KG1 (cell line): ENCODE results near the gene SAMD4A.
A peak's percentile ranks its signal among the peaks of the same experiment; 100 is the strongest.

Experiments used
- DNase-seq: peaks from one replicate; lab custom pipeline; 2025; lab: John Stamatoyannopoulos, UW

SAMD4A gene

DNA sequence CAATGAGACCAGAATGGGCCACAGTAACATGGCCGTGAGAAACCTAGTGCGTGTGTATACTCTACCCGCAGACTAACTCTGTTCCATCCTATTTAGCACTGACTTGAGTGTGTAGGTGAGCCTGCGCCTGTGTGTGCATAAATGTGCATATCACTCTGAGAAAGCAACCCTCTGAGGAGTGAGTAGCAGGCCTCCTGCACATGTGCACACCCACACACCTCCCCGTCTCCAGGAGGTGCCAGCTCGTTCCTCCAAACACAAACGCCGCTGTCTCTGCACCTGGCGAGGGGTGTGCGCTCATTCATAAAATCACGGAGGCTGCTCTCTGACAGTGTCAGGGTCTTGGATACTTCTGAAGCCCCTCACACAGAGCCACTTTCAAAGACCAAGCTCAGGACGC, 196.8 kb downstream of the SAMD4A start:
- no peak for DNase-seq

- DNase-seq: no peak
These were observed 199.6 kb downstream of the SAMD4A start for GRCh38 chr14:54766276-54767138.

GRCh38 chr14:54767139-54767431, 200.2 kb downstream of the SAMD4A start:
- DNase-seq: no peak

DNA sequence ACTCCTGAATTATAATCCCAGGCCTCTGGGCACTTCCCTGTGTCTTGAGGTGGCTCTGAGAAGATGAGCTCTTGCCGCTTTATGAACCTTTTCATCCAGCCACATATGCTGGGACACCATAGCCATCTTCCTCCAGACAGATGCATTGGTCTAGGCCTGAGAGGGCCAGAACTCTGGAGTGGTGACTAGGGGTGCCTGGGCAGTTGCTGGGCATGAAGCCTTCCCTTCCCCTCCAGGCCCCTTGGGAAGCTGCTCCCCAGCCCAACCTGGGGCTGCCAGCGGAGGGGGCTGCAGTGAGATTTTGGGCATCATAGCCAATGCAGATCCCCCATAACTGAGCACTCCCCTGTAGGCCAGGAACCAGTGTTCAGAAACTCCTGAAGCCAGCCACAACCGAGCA, 200.5 kb downstream of the SAMD4A start:
- no peak for DNase-seq

DNA sequence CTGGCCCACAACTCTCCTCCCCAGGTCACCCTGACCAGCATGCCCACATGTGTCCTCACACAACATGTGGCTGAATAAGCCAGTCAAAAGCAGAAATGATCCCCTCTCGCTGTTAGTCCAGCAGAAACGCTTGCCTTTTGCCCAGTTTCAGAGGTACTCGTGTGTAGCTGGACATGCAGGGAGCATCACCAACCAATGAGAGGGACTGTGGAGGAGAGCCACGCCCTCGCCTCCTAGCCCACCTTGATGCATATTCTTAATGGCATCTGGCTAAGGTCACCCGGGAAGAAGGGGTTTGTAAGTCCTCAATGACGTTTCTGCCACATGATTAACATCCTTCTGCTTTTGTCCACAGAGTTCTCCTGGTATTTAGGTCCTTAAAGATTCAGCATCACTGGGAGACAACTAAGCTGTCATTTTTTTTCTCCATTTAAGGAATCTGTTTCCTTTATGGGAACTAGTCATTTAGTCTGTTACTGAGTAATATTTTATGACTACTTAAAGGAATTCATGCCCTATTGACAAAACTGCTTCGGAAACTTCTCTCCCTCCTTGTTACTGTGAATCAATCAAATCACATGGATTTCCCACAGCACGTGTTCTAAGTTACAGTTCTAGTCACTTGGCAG, 201.7 kb downstream of the SAMD4A start:
- no peak for DNase-seq

- no peak for DNase-seq
These were observed 203.3 kb downstream of the SAMD4A start for GRCh38 chr14:54769951-54770863.

GRCh38 chr14:54771411-54772027, 204.6 kb downstream of the SAMD4A start:
- DNase-seq: no peak

DNA sequence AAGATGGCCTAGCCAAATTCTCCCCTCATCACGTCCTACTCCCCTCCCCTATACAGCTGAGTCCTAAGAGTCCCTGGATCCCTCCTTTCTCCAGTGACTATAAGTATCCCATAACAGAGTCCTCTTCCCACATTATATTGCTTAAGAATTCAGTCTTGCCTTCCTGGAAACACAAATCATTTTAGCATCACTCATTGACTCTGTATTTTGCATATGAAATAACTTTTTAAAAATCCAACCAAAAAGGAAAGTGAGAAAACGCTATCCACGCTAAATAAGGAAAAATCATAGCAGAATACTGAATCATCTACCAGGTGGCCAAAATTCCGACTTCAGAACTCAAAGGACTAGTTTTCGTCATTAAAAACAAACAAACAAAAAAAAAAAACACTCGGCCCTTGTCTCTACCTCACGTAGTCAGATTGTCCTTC, 205.5 kb downstream of the SAMD4A start:
- no peak for DNase-seq

GRCh38 chr14:54773171-54774006, 206.5 kb downstream of the SAMD4A start:
- DNase-seq: peak; percentile 41

DNA sequence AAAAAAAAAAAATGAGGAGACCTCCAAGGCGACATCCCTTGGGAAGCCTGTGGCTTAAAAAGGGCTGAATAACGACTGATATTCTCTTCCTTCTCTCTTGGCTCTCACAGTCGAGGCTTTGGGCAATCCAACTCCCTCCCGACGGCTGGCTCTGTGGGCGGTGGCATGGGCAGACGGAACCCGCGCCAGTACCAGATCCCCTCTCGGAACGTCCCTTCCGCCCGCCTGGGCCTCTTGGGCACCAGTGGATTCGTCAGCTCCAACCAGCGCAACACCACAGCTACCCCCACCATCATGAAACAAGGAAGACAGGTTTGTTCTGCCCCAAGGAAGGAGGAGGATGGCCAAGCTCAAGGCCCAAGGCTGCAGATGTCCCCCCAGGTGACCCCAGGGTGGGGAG, 207.9 kb downstream of the SAMD4A start:
- DNase-seq: no peak

DNA sequence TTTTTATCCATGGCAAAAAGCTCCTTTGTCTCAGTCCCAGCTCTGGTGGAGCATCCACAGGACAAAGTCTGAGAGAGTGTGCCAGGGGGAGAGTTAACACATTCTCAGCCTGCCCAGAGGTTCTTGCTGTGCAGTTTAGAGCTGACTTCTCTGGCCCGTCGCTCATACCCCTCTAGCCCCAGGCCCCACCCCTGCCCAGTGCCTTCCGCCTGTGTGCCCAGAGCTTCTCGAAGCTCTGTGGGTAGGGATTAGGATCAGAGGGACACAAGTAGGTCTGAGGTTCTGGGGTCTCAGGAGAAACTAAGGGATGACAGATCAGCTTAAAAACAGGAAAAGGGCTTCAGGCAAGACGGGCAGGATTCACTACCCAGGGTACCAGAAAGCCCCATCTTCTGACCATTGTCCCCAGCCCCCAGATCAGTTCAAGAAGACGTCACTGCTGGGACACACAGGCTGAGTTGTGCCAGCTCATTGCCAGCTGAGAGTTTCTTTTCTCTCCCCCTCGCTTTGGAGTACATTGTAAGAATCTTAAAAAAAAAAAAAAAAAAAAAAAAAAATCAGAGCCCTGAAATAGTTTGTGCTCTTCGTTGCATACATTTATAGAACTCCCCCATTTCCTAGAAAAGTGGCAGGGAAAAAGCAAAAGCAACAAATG, 208.7 kb downstream of the SAMD4A start:
- no peak for DNase-seq

DNA sequence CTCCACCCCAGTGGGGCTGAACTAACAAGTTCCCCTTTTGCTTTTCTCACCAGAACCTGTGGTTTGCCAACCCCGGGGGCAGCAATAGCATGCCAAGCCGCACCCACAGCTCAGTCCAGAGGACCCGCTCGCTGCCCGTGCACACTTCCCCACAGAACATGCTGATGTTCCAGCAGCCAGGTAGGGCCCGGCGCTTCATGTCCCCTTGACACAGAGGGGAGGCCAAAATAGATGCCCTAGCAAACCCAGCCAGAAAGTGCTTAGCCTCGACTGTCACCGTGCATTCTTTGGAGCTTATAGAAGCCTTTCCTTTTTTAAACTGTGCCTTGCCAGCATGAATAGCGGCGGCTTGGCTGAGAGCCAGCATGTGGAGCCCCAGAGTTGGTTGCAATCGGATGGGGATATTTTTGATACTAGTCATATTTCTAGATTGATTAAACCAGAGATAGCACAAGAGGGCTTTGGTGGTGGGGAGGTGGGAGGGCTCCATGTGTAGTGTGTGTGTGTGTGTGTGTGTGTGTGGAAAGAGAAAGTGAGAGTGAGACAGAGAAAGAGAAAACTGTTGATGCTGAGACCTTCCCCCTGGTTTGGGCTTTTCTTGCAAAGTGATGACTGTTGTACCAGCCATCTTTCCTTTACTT, 209.6 kb downstream of the SAMD4A start:
- peak; percentile 75 for DNase-seq

DNA sequence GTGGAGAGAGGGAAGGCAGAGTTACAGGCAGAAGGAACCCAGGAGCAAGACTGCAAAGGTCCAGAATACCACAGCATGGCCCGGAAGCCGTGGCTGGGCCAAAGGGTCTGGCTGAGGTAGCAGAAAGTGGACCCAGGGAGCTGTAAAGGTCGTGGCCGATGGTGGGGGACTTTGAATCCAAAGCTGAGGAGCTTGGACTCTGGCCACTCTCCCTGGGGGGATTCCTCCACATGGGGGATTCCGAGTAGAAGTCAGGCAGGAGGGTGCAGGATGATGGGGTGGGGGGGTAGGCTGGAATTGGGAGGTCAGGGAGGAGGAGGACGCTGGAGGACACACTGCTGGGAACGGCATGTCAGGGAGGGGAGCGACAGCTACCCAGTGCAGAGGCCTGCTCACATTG, 210.5 kb downstream of the SAMD4A start:
- no peak for DNase-seq

DNA sequence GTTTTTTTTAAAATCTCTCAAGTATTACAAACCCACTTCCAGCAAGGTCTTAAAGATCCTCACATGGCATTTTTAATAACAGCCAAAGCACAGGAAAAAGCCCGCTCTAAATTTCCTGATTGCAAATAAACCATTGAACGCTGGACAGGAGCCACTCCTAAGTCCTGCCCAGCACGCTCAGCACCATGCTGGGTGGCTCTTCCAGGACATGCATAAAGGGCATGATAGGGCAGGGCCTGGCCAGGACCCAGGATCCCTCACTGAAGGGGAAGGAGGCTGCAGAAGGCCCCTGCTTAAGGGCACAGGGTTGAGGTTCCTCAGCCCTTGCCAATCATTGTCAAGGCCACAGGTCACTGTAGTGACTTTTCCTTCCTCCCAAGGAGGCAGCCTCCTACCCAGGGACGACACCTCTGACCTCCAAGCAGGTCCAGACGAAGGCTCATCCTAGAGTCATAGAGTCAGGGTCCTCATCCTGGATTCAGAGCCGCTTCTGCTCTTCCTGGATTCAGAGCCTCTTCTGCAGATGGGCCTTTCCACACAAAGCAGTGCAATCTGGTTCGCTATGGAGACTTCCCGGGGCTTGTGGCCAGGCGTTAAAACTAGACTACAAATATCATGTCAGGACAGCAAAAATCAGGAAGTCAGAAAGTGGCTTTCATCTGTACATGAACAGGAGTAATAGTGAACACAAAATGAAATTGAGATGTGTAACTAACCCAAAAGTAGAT, 211.9 kb downstream of the SAMD4A start:
- DNase-seq: no peak

GRCh38 chr14:54781080-54781479, 214.2 kb downstream of the SAMD4A start:
- no peak for DNase-seq

- no peak for DNase-seq
These were observed 215.2 kb downstream of the SAMD4A start for GRCh38 chr14:54781961-54782750.

GRCh38 chr14:54782751-54783659, 216.1 kb downstream of the SAMD4A start:
- DNase-seq: peak; percentile 33

DNA sequence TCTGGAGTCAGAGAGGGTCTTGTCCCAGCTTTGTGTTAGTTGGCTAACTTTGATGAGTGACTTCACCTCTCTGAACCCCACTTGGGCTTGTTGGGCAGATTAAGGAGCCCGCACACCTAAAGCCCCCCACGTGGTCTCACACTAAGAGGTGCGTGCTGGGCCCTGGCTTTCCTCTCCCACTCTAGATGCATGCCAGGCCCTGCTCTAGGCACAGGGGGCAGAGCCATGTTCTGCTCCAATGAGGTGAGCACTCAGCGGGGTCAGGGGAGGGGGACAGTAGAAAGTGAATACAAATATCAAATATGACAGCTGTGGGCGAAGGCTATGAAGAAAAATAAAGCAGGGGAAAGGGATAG, 216.7 kb downstream of the SAMD4A start:
- no peak for DNase-seq
